H9 (cell line): Measurements from ENCODE around the gene CLMP. TPM values are rescaled to one million over a fixed set of nuclear protein-coding genes. Genes with fewer than 3 reads are reported as not detected.

Experiments
- DNase-seq: peaks from one replicate; pipeline ENCODE4 v3.0.0-alpha.2; 2017
- H2AFZ ChIP-seq: one replicate; pipeline ENCODE4 v1.6.1; 2013; ENCODE audit warnings: mild to moderate bottlenecking, low read length, control low read depth, moderate library complexity
- H2AK5ac ChIP-seq: 2 replicates; pipeline ENCODE4 v1.6.1; 2013; ENCODE audit warnings: low read length, control low read depth, mixed read lengths; ENCODE audit not compliant: insufficient read length
- H2BK120ac ChIP-seq: one replicate; pipeline ENCODE4 v1.6.1; 2013; ENCODE audit warnings: low read depth, mild to moderate bottlenecking, low read length, control low read depth, inconsistent platforms; ENCODE audit not compliant: poor library complexity, severe bottlenecking
- H2BK12ac ChIP-seq: 2 replicates; pipeline ENCODE4 v1.6.1; 2013; ENCODE audit warnings: low read length, control low read depth, mixed read lengths, low read depth; ENCODE audit not compliant: insufficient read length
- H2BK15ac ChIP-seq: 2 replicates; pipeline ENCODE4 v1.6.1; 2013; ENCODE audit warnings: low read depth, low read length, control low read depth
- H2BK20ac ChIP-seq: one replicate; pipeline ENCODE4 v1.6.1; 2013; ENCODE audit warnings: low read depth, mild to moderate bottlenecking, low read length, control low read depth, inconsistent platforms; ENCODE audit not compliant: poor library complexity, severe bottlenecking
- H2BK5ac ChIP-seq: 2 replicates; pipeline ENCODE4 v1.6.1; 2013; ENCODE audit warnings: low read length, control low read depth, mixed read lengths; ENCODE audit not compliant: insufficient read length
- H3K14ac ChIP-seq: 2 replicates; pipeline ENCODE4 v1.6.1; 2013; ENCODE audit warnings: low read length, control low read depth; ENCODE audit not compliant: insufficient read depth
- H3K18ac ChIP-seq: 2 replicates; pipeline ENCODE4 v1.6.1; 2013; ENCODE audit warnings: low read depth, mild to moderate bottlenecking, mixed read lengths, low read length, control low read depth; ENCODE audit not compliant: insufficient read length
- H3K23ac ChIP-seq: 2 replicates; pipeline ENCODE4 v1.6.1; 2013; ENCODE audit warnings: low read length, control low read depth, mixed read lengths, low read depth; ENCODE audit not compliant: insufficient read length
- H3K23me2 ChIP-seq: 2 replicates; pipeline ENCODE4 v1.6.1; 2013; ENCODE audit warnings: low read depth, mild to moderate bottlenecking, mixed read lengths, low read length, control low read depth; ENCODE audit not compliant: insufficient read length, poor library complexity, severe bottlenecking
- H3K27ac ChIP-seq: 2 replicates; pipeline ENCODE4 v1.5.1; 2013; ENCODE audit warnings: low read length, control low read depth, mixed read lengths, low read depth; ENCODE audit not compliant: insufficient read length
- H3K27me3 ChIP-seq: 2 replicates; pipeline ENCODE4 v1.6.1; 2013; ENCODE audit warnings: low read length, control low read depth, inconsistent platforms; ENCODE audit not compliant: insufficient read depth
- H3K4ac ChIP-seq: 2 replicates; pipeline ENCODE4 v1.6.1; 2013; ENCODE audit warnings: low read depth, mild to moderate bottlenecking, control low read depth, inconsistent platforms, low read length, moderate library complexity
- H3K4me1 ChIP-seq: 2 replicates; pipeline ENCODE4 v1.6.1; 2013; ENCODE audit warnings: low read length, control low read depth, inconsistent platforms; ENCODE audit not compliant: insufficient read depth
- H3K4me2 ChIP-seq: 2 replicates; pipeline ENCODE4 v1.6.1; 2013; ENCODE audit warnings: low read length, control low read depth, mixed read lengths; ENCODE audit not compliant: insufficient read length, insufficient read depth
- H3K56ac ChIP-seq: 2 replicates; pipeline ENCODE4 v1.6.1; 2013; ENCODE audit warnings: low read depth, mild to moderate bottlenecking, mixed read lengths, low read length, control low read depth; ENCODE audit not compliant: insufficient read length
- H3K79me1 ChIP-seq: 2 replicates; pipeline ENCODE4 v1.6.1; 2013; ENCODE audit warnings: low read depth, mild to moderate bottlenecking, moderate library complexity, low read length, control low read depth, inconsistent platforms; ENCODE audit not compliant: insufficient read depth, poor library complexity, severe bottlenecking
- H3K79me2 ChIP-seq: 2 replicates; pipeline ENCODE4 v1.6.1; 2013; ENCODE audit warnings: low read length, control low read depth, inconsistent platforms; ENCODE audit not compliant: insufficient read depth
- H3K9ac ChIP-seq: 2 replicates; pipeline ENCODE4 v1.6.1; 2013; ENCODE audit warnings: low read length, control low read depth, mixed read lengths; ENCODE audit not compliant: insufficient read length; ENCODE audit errors: extremely low read depth
- H3K9me3 ChIP-seq: one replicate; pipeline ENCODE4 v1.6.1; 2013; ENCODE audit warnings: low read depth, low read length, inconsistent platforms; ENCODE audit not compliant: control insufficient read depth
- H3T11ph ChIP-seq: one replicate; pipeline ENCODE4 v1.6.1; 2013; ENCODE audit warnings: mild to moderate bottlenecking, low read length, control low read depth, inconsistent platforms
- H4K20me1 ChIP-seq: one replicate; pipeline ENCODE4 v1.6.1; 2013; ENCODE audit not compliant: control insufficient read depth, insufficient read length, insufficient read depth
- H4K5ac ChIP-seq: 2 replicates; pipeline ENCODE4 v1.6.1; 2013; ENCODE audit warnings: low read depth, mild to moderate bottlenecking, mixed read lengths, low read length, control low read depth; ENCODE audit not compliant: insufficient read length
- H4K8ac ChIP-seq: replicated peaks from 2 replicates; pipeline ENCODE4 v1.6.1; 2013; ENCODE audit warnings: low read length, control low read depth, mixed read lengths, low read depth; ENCODE audit not compliant: insufficient read length
- H4K91ac ChIP-seq: 2 replicates; pipeline ENCODE4 v1.6.1; 2013; ENCODE audit warnings: low read depth, mild to moderate bottlenecking, moderate library complexity, mixed read lengths, low read length, control low read depth; ENCODE audit not compliant: insufficient read length
- H3K27ac Mint-ChIP-seq, 3 experiments: 2 replicates in 2 of 3; 3 replicates in 1 of 3; pipeline ENCODE4 v1.8.0; 2020 to 2021; ENCODE audit warnings: mixed read lengths in 3 of 3, mild to moderate bottlenecking in 1 of 3, moderate library complexity in 1 of 3
- H3K27me3 Mint-ChIP-seq: 2 replicates; pipeline ENCODE4 v1.8.0; 2021; ENCODE audit warnings: low read depth, mild to moderate bottlenecking, moderate library complexity, mixed read lengths
- H3K36me3 Mint-ChIP-seq, 3 experiments: 2 replicates in 2 of 3; 3 replicates in 1 of 3; pipeline ENCODE4 v1.8.0; 2020 to 2021; ENCODE audit warnings: low read depth in 3 of 3, mixed read lengths in 3 of 3; ENCODE audit not compliant: insufficient read depth in 1 of 3
- H3K4me1 Mint-ChIP-seq, 2 experiments: 2 replicates each; pipeline ENCODE4 v1.8.0; 2020; ENCODE audit warnings: mixed read lengths in 2 of 2
- H3K4me3 Mint-ChIP-seq, 2 experiments: 2 replicates in 1 of 2; 3 replicates in 1 of 2; pipeline ENCODE4 v1.8.0; 2020 to 2021; ENCODE audit warnings: mild to moderate bottlenecking in 2 of 2, mixed read lengths in 2 of 2, moderate library complexity in 1 of 2
- H3K9me3 Mint-ChIP-seq, 2 experiments: 2 replicates in 1 of 2; 3 replicates in 1 of 2; pipeline ENCODE4 v1.8.0; 2020; ENCODE audit warnings: mild to moderate bottlenecking in 2 of 2, mixed read lengths in 2 of 2, moderate library complexity in 1 of 2
- CTCF ChIP-seq: fragments of 200-600 bp; sonication (generic); conservative IDR thresholded peaks from 3 replicates; pipeline ENCODE4 v1.8.0; 2021; ENCODE audit warnings: antibody characterized with exemption, mild to moderate bottlenecking
- WGBS: extraction: QIAGEN DNeasy Blood & Tissue Kit; methylation state at CpG from one replicate; pipeline ENCODE4 v1.1.7; 2013; ENCODE audit warnings: missing lambda C conversion rate, low lambda C conversion rate, mixed read lengths; ENCODE audit not compliant: insufficient read length; ENCODE audit errors: extremely low coverage; 5-methylcytosine and 5-hydroxymethylcytosine counted together
- total RNA-seq: library from RNA; stranded (reverse); gene quantifications from 2 replicates; pipeline ENCODE4 v1.2.1, GENCODE V29; 2021

Gene CLMP
- total RNA-seq, 1 experiment from 2014 or later = 13.8 TPM

- Histone ChIP-seq H3K14ac (no peak overlapping the region), H3K56ac (no peak overlapping the region), H4K91ac (no peak overlapping the region), H2AFZ (no peak overlapping the region), H4K5ac (no peak overlapping the region), H4K8ac (no peak overlapping the region), H2BK20ac (no peak overlapping the region), H3K27me3 (no peaks in the 10 kb centered on the region), H3K9me3 (no peaks in the 10 kb centered on the region), H4K20me1 (peaks cover 4% of the 10 kb centered on the region), H3K18ac (no peak overlapping the region), H3K4me1 (no peaks in the 10 kb centered on the region), H2AK5ac (no peak overlapping the region), H2BK5ac (no peak overlapping the region), H2BK15ac (no peak overlapping the region), H3K79me2 (no peaks in the 10 kb centered on the region), H3K23ac (no peak overlapping the region), H3K4me2 (no peak overlapping the region), H3K9ac (no peak overlapping the region), H2BK120ac (no peak overlapping the region), H2BK12ac (no peak overlapping the region), H3K79me1 (no peaks in the 10 kb centered on the region), H3T11ph (no peak overlapping the region), H3K4ac (no peak overlapping the region), H3K23me2 (no peaks in the 10 kb centered on the region), H3K27ac (no peak overlapping the region)
- Mint-ChIP-seq H3K36me3 (peaks cover 0 to 1% (median 0%) of the 10 kb centered on the region in 3 experiments; a peak in 1 of 7 replicates), H3K9me3 (no peaks in the 10 kb centered on the region), H3K27ac (no peak overlapping the region), H3K4me3 (no peak overlapping the region), H3K4me1 (peaks cover 18 to 20% of the 10 kb centered on the region in 2 experiments), H3K27me3 (no peaks in the 10 kb centered on the region)
- TF ChIP-seq CTCF = peak; percentile 72
- no peak for DNase-seq
- WGBS = no CpG with 5 or more reads among the region's 8 CpGs
Measured at GRCh38 chr11:123103326-123103980, 91.6 kb downstream of the CLMP start.
